Spleen (tissue), 11 donors: Measurements from ENCODE around the gene PTGER4. TPM values are rescaled to one million over a fixed set of nuclear protein-coding genes. Genes with fewer than 3 reads are reported as not detected.

Experiments used
- DNase-seq: peaks from one replicate; pipeline ENCODE4 v3.0.0-alpha.2; 2020
- H3K27ac ChIP-seq, 8 donors: fragments of 200-600 bp; sonication (generic) in 7 of 8; 1 replicate in 4 of 8; 2 replicates in 4 of 8; pipeline versions ENCODE4 v1.5.0 to v1.8.0; 2016 to 2021; ENCODE audit warnings: inconsistent platforms in 4 of 8, mild to moderate bottlenecking in 4 of 8, moderate library complexity in 1 of 8
- H3K27me3 ChIP-seq, 7 donors: fragments of 200-600 bp; sonication (generic) in 6 of 7; replicated peaks in 1 of 7; 1 replicate in 4 of 7; 2 replicates in 3 of 7; pipeline versions ENCODE4 v1.5.0 to v1.8.0; 2016 to 2021; ENCODE audit warnings: inconsistent platforms in 3 of 7, mild to moderate bottlenecking in 1 of 7
- H3K36me3 ChIP-seq, 6 donors: fragments of 200-600 bp; sonication (generic) in 5 of 6; 1 replicate in 4 of 6; 2 replicates in 2 of 6; pipeline versions ENCODE4 v1.5.0 to v1.8.0; 2016 to 2021; ENCODE audit warnings: inconsistent platforms in 2 of 6
- H3K4me1 ChIP-seq, 6 donors: fragments of 200-600 bp; sonication (generic) in 5 of 6; 1 replicate in 3 of 6; 2 replicates in 3 of 6; pipeline versions ENCODE4 v1.5.0 to v1.8.0; 2016 to 2021; ENCODE audit warnings: inconsistent platforms in 3 of 6
- H3K4me3 ChIP-seq, 8 donors: fragments of 200-600 bp; sonication (generic) in 7 of 8; 1 replicate in 4 of 8; 2 replicates in 4 of 8; pipeline versions ENCODE4 v1.5.0 to v1.8.0; 2016 to 2021; ENCODE audit warnings: inconsistent platforms in 4 of 8, mild to moderate bottlenecking in 4 of 8, moderate library complexity in 2 of 8
- H3K9me3 ChIP-seq, 8 donors: fragments of 200-600 bp; sonication (generic) in 7 of 8; 1 replicate in 4 of 8; 2 replicates in 4 of 8; pipeline versions ENCODE4 v1.5.0 to v1.8.0; 2016 to 2021; ENCODE audit warnings: inconsistent platforms in 4 of 8
- CTCF ChIP-seq, 11 experiments: fragments of 200-600 bp in 7 of 11; fragments of 450-650 bp in 4 of 11; sonication (generic) in 4 of 11; IDR thresholded peaks in 8 of 11; conservative IDR thresholded peaks in 3 of 11; 1 replicate in 7 of 11; 2 replicates in 4 of 11; pipeline versions ENCODE4 v1.4.0 to v1.8.0; 2016 to 2021; ENCODE audit warnings: antibody characterized with exemption in 11 of 11, inconsistent platforms in 4 of 11, mild to moderate bottlenecking in 1 of 11
- POLR2A ChIP-seq, 3 donors: fragments of 450-650 bp; IDR thresholded peaks; one replicate each; pipeline ENCODE4 v1.5.1; 2017; ENCODE audit warnings: antibody characterized with exemption in 3 of 3, mild to moderate bottlenecking in 1 of 3
- POLR2AphosphoS5 ChIP-seq, 3 donors: sonication (generic); formaldehyde crosslinking; IDR thresholded peaks; one replicate each; pipeline ENCODE4 v1.5.1; 2017; ENCODE audit warnings: antibody characterized with exemption in 3 of 3
- WGBS, 5 donors: extraction: QIAGEN DNeasy Blood & Tissue Kit in 3 of 5; methylation state at CpG; one replicate each; pipeline versions ENCODE4 v1.1.5 to v1.1.7; 2013 to 2018; 5-methylcytosine and 5-hydroxymethylcytosine counted together
- intact Hi-C: fragments of 100-400 bp; cut with DNase I; formaldehyde crosslinking; loops from one replicate; pipeline ENCODE4 v1.15.0; 2023; ENCODE audit warnings: low total_unique reads
- polyA plus RNA-seq, 3 donors: library from polyadenylated mRNA; stranded (reverse); fragments of 200-250 nt; gene quantifications; one replicate each; pipeline ENCODE4 v1.2.1, GENCODE V29; 2013
- total RNA-seq, 7 donors: library from RNA; depleted of rRNA in 3 of 7; stranded (reverse); fragments of >200 nt in 3 of 7; fragmentation: NEBNext Ultra II Directional in 4 of 7; extraction: Animal tissue kit (Norgen Biotek cat#: 25700) in 4 of 7; gene quantifications; one replicate each; pipeline versions ENCODE4 v1.1.0 to v1.2.1, GENCODE V29; 2016 to 2021
- donor health status: healthy with polysubstance abuse.
- donor health status: DM: no; HTN: no; CAD: no; lungs with moderate emphysema.
- donor health status: DM: no; HTN: no; CAD: no.
- donor health status: Bipolar disorder and iron deficiency.
- donor health status: healthy.
- donor health status: DM: no; HTN: no; CAD: no.
- donor health status: DM: yes; HTN: yes; CAD: no.

PTGER4 gene
- total and polyA plus RNA-seq, 10 donors = 4.2 to 108 (median 33.2) TPM

DNA sequence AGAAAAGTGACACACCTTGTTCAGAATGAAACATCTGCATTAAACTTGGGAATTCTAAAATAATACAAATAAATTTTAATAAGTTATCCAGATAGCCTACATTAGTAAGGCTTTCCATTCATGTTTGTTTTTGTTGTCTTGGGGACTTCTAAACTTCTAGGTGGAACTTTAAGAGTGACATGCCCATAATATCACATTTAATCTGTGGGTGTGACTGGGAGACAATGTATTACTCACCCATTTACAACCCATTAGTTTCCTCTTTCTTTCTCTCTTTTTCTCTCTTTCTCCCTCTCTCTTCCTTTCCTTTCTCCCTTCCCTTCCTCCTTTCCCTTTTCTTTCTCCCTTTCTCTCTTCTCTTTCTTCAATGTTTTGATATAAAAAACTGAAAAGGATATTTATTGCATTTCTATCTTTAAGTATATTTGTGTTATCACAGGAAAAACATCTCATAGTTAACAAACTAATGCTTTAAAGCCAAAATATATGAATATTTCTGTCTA is 12.5 kb upstream of the PTGER4 start:
- Histone ChIP-seq H3K9me3 (no peaks in the 10 kb centered on the region), H3K4me3 (no peak overlapping the region), H3K27ac (no peak overlapping the region), H3K4me1 (peaks cover 0 to 27% (median 11%) of the 10 kb centered on the region in 6 donors), H3K27me3 (no peaks in the 10 kb centered on the region), H3K36me3 (no peaks in the 10 kb centered on the region)
- TF ChIP-seq POLR2AphosphoS5 (IDR thresholded peaks at IDR 0.05) (no peak), CTCF (IDR thresholded peaks at IDR 0.05 in 8 of 11, conservative IDR thresholded peaks at IDR 0.05 in 3 of 11) (no peak), POLR2A (IDR thresholded peaks at IDR 0.05) (no peak)
- DNase-seq = no peak
- intact Hi-C loops = no loop called here

DNA sequence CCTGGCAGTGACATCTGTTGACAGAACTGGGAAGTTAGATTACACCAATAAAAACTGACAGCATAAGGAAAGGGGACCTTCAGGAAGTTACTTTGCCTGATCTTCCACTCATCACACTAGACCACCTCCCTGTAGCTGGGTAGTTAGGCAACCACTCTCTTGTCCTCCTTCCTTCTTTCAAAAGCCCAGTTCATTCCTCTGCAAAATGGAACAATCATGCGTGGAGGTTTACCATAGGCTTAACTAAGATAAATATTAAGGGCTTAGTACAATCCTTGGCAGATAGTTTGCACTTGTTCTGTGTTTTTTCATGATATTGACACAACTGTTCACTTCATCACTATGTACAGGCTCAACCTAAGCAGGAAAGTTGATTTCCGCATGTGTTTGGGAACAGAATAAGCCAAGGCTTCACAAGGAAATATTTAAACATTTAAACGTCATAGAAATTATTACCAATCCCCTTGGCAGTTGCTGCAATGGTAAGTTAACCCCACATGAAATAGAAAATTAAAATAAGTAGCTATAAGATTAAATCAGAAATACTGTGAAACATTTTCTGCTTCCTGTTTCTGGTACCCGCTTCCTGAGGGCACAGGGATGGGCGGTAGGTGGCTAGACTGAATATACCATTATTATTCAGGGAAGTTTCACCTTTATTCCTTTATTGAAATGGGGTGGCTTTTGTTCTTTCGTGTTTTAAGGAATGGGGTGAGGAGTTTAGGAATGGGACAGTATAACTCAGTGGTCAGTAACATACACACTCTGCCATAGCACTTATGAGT is 9.9 kb upstream of the PTGER4 start:
- Histone ChIP-seq H3K36me3 (no peaks in the 10 kb centered on the region), H3K4me1 (peaks cover 0 to 39% (median 19%) of the 10 kb centered on the region in 6 donors), H3K27ac (peak overlapping the region in 1 of 8 donors; percentile 4), H3K9me3 (no peaks in the 10 kb centered on the region), H3K27me3 (no peaks in the 10 kb centered on the region), H3K4me3 (no peak overlapping the region)
- TF ChIP-seq CTCF (IDR thresholded peaks at IDR 0.05 in 8 of 11, conservative IDR thresholded peaks at IDR 0.05 in 3 of 11) (no peak), POLR2AphosphoS5 (IDR thresholded peaks at IDR 0.05) (no peak), POLR2A (IDR thresholded peaks at IDR 0.05) (no peak)
- intact Hi-C loops = no loop called here
- no peak for DNase-seq
- 39 to 59% (median 50%) methylated on average over 6 of the region's 6 CpGs for whole genome bisulfite sequencing, 5 donors

DNA sequence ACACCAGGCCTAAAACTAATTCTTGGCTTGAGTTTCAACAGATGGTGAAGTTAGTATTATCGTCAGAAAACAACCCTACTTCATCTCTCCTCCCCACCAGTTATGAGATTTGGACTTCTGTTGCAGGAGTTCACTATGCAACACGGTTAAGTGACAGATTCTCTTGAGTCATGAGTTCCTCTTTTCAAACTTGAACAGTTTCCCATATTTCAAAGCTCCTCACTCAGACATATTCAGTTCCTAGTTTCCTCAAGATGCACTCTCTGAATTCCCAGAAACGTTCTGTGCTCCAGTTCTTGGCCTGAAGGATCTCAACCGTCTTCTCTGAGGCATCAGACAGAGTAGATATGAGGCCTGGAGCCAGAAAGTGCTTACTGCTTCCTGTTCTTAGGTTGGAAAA is 7.3 kb upstream of the PTGER4 start:
- no peak for TF ChIP-seq POLR2A (IDR thresholded peaks at IDR 0.05)
- no peak for TF ChIP-seq CTCF (IDR thresholded peaks at IDR 0.05 in 8 of 11, conservative IDR thresholded peaks at IDR 0.05 in 3 of 11)
- no peak for TF ChIP-seq POLR2AphosphoS5 (IDR thresholded peaks at IDR 0.05)
- no peaks in the 10 kb centered on the region for H3K36me3 ChIP-seq
- peaks cover 4 to 62% (median 37%) of the 10 kb centered on the region in 6 donors for H3K4me1 ChIP-seq
- no peaks in the 10 kb centered on the region for H3K27me3 ChIP-seq
- H3K4me3 ChIP-seq = no peak overlapping the region
- no peaks in the 10 kb centered on the region for H3K9me3 ChIP-seq
- whole genome bisulfite sequencing, 5 donors = 19 to 29% (median 26%) methylated on average over 4 of the region's 4 CpGs
- intact Hi-C loops = no loop called here
- H3K27ac ChIP-seq = peak overlapping the region in 5 of 8 donors; percentile 11 to 67 (median 63)
- no peak for DNase-seq

DNA sequence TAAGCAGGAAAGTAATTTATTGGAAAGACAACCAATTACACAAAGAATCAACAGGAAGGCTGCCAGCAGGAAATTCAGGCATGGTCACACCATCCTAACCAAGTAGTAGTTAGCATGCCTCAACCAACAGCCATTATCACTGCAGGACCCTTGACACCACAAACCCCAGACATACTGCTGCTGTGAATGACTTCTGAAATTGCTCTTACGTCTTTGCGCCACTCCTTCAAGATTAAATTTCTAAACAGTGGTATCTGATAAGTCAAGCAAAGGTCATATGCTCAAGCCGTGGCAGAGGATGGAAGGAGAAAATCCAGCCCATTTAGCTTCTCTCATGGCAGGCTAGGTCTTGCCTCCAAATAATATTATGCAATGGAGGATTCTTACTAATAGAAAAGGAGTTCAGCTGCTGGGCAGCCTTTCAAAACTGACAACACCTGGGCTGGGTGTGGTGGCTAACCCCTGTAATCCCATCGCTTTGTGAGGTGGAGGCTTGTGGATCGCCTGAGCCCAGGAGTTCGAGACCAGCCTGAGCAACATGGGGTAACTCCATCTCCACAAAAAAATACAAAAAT is 5.0 kb upstream of the PTGER4 start:
- H3K36me3 ChIP-seq = no peaks in the 10 kb centered on the region
- H3K9me3 ChIP-seq = no peaks in the 10 kb centered on the region
- H3K4me3 ChIP-seq = no peak overlapping the region
- peaks cover 7 to 75% (median 48%) of the 10 kb centered on the region in 6 donors for H3K4me1 ChIP-seq
- no peak for TF ChIP-seq POLR2AphosphoS5 (IDR thresholded peaks at IDR 0.05)
- TF ChIP-seq CTCF (IDR thresholded peaks at IDR 0.05 in 8 of 11, conservative IDR thresholded peaks at IDR 0.05 in 3 of 11) = no peak
- TF ChIP-seq POLR2A (IDR thresholded peaks at IDR 0.05) = no peak
- no peak for DNase-seq
- intact Hi-C loops = no loop called here
- peak overlapping the region in 2 of 8 donors; percentile 46 to 97 for H3K27ac ChIP-seq
- 90 to 96% (median 92%) methylated on average over 6 of the region's 6 CpGs for WGBS, 5 donors
- H3K27me3 ChIP-seq = peaks cover 0 to under 1% (median 0%) of the 10 kb centered on the region in 7 donors
